ENCODE data around the gene LRMDA.

The LRMDA gene

GRCh38 chr10:76168437-76168836 lies 737.0 kb downstream of the LRMDA start:
- TF ChIP-seq CTCF (conservative IDR thresholded peaks at IDR 0.05) = no peak
- H3K27ac ChIP-seq = no peak overlapping the region

- TF ChIP-seq CTCF (conservative IDR thresholded peaks at IDR 0.05) = no peak
- no peak overlapping the region for H3K27ac ChIP-seq
Observed at GRCh38 chr10:76169246-76169645, 737.8 kb downstream of the LRMDA start.

- TF ChIP-seq CTCF (conservative IDR thresholded peaks at IDR 0.05) = no peak
- H3K27ac ChIP-seq = no peak overlapping the region
Observed at GRCh38 chr10:76172020-76172419, 740.6 kb downstream of the LRMDA start.

GRCh38 chr10:76175533-76176165 lies 744.2 kb downstream of the LRMDA start:
- TF ChIP-seq CTCF (conservative IDR thresholded peaks at IDR 0.05) = no peak

GRCh38 chr10:76176166-76176550 lies 744.7 kb downstream of the LRMDA start:
- H3K27ac ChIP-seq = no peak overlapping the region
- TF ChIP-seq CTCF (conservative IDR thresholded peaks at IDR 0.05) = no peak

More at GRCh38 chr10:76175533-76176165, 744.2 kb downstream of the LRMDA start:
- H3K27ac ChIP-seq = no peak overlapping the region

- no peak overlapping the region for H3K27ac ChIP-seq
- no peak for TF ChIP-seq CTCF (conservative IDR thresholded peaks at IDR 0.05)
Observed at GRCh38 chr10:76177936-76178335, 746.5 kb downstream of the LRMDA start.

GRCh38 chr10:76178532-76179292 lies 747.3 kb downstream of the LRMDA start:
- TF ChIP-seq CTCF (conservative IDR thresholded peaks at IDR 0.05) = no peak
- no peak overlapping the region for H3K27ac ChIP-seq

All from VCaP (cell line).